ENCODE results near the gene RAB6B.

Gene RAB6B

DNA sequence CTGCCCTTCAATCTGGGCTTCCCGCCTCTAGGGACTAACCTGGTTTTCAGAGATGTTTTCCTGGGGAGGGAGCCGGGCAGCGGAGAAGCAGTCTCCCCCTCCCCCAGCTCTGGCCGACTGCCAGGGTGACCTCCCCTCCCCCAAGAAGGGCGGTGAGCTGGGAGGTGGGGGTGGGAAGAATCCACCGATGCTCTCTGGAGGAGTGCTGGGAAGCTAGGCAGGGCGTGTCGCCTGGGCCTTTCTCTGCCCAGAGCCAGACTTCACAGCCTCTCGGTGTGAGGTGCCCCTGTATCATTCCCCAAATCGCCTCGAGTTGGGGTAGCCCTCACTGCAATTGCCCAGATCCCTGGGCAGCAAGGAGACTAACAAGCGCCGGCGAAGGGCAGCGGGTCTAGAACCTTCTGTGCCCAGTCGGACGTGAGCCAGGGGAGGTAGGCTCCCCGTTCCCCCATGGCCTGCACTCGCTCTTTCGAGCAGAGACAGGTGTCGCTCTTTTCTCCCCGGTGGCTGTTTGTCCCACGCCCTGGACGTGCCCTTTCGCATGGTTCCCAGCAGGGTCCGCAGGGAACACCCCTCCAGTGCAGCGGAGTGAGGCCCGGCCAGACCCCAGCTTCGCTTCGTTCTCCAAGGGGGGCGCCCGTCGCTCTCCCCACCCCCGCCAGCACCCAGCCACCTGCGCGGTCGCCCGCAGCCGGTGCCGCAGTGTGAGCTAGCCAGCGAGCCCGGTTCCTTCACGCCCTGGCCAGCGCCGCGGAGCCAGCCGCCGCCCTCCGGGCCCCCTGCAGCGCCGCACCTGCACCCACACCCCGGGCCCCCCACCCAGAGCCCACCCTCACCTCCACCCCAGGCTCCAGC is 1.1 kb downstream of the RAB6B start:
- DNase-seq = no peak

DNA sequence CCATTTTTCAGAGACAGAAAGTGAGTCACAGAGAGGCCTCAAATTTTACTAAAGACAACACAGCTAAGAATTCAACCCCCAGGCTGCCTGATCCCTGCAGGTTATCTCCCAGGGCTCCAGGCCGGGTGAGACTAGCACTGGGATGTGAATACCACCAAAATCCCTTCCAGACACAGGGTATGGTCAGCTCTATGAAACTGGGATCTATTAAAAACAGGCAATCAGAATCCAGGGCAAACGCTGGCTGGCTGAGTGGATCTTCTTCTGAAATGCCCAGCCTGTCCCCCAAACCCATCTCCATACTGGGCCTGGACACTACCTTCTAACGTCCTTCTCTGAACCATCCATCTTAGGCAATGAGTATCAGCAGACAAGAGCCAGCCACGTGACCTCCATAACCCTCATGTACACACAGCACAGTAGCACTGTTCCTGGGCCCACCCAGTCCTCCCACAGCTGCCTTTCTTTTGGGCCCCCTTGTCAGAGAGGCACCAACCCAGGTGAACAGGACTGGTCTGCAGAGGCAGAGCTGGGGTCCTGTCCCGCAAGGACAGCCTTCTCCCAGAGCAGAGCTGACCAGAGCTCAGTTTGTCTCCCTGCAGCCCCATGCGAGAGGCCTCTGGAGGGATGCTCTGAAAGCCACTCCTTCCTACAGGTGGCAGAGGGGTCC is 1.9 kb downstream of the RAB6B start:
- no peak for DNase-seq

DNA sequence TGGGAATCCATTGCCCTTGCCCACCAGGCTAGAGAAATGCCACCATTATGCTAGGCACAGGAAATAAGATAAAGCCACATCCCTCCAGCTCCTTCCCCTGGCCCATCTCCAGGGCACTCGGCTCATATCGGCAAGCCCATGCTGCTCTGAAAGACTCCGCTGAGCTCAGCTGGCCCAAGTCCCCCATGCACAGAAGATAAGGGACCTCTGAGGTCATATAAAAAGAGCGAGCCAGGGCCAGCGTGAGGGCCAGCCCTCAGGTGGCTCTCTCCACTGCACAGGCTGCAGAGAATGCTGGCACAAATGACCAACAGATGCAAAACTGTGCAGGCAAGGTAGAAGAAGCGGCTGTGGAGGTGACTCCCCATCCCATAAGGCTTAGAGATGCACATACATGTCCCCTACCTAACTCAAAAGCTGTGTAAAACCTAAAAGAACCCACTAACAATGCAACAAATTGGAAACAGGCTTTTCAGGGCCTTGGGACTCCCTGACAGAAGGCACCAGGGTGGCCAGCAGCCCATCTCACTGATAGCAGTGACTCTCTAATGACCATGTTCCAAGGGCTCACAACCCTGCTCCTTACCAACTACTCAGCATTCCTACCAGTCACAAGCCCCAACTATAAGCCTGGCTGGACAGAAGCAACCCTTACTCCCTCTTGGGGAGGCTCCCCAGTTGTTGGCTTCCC is 3.0 kb downstream of the RAB6B start:
- DNase-seq = no peak

DNA sequence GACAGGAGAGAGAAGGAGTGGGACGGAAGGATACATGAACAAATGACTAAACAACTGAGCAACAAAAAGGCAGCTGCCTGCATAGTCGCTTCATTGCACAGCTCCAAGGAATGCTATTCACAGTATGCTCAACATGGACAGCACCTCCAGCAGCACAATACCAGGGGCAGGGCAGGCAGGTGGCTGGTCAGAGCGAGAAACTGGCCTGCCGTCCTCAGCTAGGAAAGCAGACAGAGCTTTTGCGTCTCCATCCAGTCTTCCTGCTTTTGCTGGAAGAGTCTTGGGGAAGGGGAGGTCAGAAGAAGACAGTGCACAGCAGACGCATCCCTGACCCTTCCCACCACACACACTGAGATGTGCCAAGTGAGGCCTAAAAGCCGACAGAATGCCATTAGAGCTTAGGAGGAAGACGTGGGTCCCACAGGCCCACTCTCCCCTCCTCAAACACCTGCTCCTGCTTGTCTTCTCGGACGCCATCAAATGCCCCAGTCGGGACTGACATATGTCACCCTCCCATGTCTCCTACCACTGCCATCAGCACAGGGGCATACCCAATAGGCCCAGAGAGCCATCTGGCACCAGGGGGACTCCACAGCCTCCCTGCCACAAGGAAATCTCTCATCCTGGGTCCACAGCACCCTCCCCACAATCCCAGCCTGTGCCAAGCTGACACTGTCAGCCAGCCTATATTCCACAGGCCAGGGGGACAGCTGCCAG is 3.9 kb downstream of the RAB6B start:
- DNase-seq = no peak

DNA sequence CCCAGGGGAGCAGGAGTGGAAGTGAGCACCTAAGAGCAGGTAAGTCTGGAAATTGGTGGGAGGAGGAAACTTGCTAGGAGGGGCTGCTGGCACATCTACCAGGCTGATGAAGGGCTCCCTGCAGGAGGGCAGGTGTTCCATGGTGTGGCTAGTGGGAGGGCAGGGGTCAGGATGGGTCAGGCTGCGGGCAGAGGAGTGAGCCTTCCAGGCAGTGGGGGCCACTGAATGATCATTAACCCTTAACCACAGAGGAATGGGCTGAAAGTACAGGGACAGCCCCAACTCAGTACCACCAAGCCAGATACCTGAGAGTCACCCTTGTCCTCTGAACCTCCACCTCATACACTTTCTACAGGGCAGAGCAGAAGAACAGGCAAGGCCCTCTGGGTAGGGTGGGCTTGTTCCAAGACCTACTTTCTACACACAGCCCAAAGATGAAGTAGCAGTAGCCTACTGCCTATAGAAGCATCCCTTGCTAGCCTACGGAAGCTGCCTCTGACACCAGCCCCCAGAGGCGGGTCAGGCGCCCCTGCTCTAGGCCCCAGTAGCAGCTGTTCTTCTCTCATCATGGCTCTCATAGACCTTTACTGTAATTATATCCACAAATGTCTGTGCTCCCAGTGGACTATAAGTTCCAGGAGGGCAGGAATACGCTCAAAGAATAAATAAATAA is 4.6 kb downstream of the RAB6B start:
- no peak for DNase-seq

DNA sequence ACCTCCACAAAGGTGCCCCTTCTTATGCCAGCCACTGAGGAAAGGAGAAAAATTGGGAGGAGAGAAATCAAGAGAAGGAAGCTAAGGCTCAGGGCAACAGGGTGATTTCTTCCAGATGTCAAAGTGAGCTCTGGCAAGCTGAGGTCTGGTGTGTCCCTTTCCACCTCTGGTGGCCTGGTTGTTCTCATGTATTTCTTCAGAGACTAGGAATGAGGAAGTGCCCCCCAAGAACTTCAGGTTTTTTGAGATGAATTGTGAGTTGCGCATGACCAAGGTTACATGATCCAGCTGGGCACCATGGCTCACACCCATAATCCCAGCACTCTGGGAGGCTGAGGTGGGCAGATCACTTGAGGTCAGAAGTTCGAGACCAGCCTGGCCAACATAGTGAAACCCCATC is 5.6 kb downstream of the RAB6B start:
- no peak for DNase-seq

DNA sequence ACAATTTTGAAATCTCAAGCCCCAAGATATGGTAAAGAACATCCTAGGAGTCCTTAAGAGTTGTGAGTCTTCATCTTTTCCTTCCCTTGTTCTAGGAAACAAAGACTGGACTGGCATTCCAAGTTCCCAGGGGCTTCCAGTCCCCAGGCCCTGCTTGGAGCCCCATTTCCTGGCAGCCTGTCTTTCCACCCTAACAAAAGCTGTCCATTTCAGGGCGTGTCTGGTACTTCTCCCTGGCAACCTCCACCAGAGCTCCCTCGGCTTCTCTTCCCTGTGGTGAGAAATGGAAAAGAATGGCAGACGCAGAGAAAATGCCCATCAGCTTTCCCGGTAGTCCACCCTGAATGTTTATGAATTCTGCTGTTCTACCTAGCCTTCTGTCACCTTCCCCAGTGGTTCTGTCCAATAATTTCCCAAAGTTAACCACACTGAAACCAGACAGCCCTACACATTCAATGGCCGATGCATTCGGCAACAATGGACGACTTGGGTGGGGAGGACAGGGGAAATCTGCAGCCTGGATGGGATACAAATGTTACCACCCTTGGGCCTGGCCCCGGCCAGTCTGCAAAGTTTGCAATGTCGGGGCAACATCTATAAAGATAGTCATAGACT is 6.8 kb downstream of the RAB6B start:
- DNase-seq = no peak

DNA sequence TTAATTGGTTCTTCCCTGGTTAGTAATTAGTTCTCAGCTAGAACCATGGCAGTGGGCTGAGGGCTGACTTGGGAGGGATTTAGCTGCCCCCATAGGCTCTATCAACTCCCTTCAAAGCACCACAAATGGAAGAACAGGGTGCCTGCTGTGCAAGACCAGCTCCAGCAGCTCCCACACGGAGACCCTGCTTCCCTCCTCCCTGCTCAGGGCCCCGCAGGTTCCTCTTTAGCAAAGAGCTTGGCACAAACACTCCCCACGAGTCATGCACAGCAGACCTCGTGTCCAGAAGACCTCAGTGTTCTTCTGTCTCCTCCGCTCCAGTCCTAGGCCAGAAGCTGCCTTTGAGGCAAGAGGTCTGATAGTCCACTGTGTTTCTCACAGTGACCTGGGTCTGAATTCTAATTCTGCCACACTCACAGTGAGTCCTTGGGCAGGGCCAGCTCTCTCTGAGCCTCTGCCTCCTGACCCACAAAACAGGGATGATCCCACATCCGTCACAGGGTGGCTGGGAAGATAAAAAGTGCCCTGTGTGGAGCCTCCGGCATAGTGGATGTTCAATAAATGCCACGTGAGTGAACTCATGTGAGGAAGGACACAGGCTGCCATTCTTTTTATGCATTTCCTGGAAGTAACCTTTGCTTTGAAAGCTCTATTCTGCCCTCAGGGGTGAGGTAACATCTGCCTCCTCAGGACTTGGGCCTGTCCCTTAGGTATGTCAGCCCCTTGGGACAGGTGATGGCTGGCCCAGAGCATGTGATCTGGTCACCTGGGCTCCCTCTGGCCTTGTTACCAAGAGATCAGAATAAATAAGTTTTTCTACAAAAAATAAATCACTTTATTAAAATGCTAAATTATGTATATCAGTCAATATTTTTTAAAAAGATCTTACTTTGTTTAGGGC is 7.6 kb downstream of the RAB6B start:
- no peak for DNase-seq

DNA sequence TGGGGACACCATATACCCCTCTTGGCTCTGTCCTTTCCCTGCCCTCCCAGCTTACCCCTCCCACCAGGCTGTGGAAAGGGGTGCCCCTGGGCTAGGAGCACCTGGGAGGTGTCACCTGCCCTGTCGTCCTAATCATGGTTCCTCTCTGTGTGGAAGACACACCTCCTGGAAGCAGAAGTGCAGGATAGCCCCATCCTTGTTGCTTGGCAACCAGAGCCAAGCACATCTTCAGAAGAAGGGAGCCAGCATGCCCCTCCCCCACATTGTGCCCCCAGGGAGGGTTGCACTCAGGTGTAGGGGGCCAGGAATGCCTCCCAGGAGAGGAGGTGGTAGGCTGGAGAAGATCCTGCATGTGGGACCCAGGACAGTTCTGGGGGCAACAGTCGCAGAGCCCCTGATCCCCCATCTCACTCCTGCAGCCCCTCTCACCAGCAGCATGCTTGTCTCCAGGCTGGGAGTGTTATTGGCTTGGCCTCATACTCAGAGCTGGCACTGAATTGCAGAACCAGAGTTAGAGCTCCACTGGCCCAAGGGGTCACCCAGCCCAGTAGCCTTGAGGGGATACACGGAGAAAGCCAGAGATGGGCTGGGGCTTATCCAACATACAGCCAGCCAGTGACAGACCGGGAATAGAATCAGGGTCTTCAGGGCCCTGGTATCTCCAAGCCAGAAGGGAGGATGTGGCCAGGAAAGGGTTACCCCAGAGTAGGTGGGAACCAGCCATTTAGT is 8.4 kb downstream of the RAB6B start:
- no peak for DNase-seq

DNA sequence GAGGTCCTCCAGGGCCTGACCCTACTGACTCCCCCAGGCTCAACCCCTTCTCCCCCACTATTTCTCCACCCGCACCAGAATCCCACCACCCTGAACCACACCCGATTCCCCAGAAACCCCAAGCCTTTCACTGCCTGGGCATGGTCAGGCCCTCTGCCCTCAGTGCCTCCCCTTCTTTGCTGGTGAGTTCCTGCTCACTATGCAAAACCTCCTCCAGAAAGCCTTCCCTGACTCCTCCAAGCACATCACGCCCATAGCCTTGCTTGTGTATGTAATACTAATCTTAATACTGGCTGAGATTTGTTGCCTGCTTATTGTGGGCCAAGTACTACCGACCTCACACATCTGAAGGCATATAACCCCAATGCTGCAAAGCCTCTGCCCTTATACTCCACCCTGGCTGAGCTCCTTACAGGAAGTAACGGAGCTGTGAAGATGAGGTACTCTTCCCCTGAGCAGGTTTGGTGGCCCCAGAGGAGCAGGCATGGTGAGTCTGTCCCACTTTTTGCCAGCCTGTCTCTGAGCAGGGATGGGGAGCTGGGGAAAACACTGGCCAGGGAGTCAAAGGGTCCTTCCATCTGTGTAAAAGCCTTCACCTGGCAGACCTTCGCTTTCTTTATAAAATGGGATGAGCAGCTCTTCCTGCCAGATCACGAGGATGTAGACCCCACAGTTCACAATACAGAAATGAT is 9.5 kb downstream of the RAB6B start:
- DNase-seq = no peak

DNA sequence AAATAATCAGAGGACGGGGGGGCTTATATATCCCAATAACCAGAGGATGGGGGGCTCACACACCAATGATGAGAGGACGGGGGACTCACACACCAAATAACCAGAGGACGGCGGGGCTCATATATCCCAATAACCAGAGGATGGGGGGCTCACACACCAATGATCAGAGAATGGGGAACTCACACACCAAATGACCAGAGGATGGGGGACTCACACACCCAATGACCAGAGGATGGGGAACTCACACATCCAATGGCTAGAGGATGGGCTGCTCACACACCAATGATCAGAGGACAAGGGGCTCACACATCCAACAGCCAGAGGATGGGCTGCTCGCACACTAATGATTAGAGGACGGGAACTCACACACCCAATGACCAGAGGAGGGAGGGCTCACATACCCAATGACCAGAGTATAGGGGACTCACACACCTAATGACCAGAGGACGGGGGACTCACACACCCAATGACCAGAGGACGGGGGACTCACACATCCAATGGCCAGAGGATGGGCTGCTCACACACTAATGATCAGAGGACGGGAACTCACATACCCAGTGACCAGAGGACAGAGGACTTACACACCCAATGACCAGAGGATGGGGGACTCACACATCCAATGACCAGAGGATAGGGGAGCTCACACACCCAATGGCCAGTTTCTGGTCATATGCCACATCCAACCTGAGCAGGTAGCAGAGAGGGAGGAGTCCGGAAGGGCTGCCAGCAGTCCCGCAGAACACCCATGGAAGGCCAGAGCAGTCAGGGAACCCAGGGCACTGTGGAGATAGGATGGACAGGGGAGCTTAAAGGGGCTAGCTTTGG is 10.6 kb downstream of the RAB6B start:
- DNase-seq = no peak

DNA sequence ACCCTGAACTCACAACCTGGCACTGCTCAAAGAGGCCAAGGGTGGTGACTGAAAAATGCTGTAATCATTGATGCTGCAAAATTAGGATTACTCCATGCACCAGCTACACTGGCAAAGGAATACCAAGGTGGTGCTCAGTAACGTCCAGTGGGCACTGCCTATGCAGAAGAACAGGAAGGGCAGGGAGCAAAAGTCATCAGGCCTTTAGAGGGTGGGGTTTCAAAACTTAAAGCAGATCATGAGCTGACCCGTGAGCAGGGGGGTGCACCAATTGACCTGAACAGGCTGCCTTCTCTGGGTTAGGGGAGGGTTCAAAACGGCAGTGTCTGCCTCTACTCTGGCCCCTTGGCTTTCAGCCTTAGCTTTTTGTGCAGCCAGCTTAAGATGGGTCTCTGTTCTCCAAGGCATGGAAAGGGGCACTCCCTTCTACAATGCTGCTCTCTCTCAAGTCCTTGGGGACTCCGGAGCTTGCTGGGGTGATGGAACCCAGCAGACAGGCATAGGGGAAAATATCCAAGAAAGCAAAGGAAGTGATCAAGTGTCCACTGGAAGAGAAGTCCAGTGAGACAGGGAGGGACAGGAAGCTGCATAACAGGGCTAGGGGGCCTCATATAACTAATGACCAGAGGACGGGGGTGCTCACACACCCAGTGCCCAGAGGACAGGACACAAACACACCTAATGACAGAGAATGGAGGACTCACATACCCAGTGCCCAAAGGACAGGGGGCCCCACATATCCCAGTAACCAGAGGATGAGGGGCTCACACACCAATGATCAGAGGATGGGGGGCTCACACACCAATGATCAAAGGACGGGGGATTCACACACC is 11.4 kb downstream of the RAB6B start:
- DNase-seq = no peak

DNA sequence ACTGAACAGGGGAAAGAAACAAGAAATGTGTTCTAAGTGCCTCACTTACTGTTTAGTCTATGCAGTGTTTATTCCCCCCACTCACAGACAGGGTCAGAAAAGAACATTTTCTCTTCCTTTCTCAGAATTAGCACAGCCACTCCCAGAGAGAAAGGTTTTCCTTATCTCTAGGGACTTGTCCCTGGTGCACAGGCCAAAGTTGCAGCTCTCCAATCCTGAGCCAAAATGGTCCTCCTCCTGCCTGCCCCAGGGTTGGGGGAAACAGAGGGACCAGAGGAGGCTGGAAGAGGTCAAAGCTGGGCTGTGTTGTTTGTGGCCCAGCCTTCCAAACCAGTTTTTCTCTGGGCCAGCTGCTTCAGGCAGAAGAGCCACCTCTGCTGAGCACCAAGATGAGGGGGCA is 12.0 kb downstream of the RAB6B start:
- DNase-seq = no peak

DNA sequence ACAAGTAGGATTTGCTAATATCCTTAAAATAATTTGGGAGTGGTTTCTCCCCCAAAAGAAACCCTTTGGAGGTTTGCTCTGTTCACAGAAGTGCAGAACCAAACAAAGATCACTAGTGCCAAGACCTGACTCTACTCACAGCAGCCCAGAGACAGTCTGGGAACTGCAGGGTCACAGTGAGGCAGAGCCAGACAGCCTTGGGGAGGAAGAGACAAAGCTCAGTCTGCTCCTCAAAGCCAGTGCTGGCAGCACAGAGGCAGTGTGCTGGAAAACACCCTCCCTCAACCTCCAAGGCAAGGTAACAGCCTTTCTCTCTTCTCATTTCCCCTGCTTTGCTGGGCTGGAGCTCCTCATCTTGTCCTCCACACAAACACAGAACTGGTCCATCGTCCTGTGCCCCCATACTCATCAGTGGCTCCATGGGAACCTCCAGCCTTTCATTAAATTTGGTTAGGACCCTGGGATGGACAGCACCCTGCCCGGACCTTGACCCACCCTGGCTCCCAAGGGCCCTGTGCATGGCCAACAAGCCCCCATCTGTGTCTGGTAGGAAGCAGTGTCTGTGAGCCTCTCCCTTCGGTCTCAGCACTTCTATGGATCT is 12.6 kb downstream of the RAB6B start:
- no peak for DNase-seq

DNA sequence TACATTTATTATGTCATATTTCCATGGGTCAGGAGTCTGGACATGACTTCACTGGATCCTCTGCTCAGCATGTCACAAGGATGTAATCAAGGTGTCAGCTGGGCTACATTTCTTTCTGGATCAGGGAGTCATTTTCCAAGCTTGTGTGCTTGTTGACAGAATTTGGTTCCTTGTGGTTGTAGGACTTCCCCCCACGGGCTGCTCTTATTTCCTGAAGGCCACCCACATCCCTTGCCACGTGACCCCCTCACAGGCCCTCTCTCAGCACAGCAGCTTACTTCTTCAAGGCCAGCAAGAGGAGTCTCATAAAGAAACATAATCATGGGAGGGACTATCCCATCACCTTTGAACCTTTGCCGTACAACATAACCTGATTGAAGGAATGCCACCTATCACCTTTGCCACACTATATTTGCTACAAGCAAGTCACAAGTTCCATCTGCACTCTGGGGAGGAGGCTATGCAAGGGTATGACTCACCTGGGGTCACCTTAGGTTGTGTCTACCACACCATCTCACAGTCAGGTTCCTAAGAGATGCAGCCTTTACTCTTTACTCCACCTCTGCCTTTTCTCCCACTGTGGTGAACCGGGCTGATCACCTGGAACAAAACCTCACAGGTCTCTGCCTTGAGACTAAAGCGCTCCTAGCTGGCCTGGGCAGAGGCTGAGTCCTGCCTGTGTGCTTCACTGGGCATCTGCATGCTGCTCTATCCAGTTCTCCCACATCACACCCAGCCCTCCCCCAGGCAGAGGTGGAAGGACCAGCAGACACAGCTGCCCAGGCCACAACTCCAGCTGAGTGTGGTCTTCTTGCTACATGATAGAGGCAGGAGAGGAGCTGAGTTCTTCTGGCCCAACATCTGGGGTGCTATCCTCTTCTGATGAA is 13.5 kb downstream of the RAB6B start:
- no peak for DNase-seq

DNA sequence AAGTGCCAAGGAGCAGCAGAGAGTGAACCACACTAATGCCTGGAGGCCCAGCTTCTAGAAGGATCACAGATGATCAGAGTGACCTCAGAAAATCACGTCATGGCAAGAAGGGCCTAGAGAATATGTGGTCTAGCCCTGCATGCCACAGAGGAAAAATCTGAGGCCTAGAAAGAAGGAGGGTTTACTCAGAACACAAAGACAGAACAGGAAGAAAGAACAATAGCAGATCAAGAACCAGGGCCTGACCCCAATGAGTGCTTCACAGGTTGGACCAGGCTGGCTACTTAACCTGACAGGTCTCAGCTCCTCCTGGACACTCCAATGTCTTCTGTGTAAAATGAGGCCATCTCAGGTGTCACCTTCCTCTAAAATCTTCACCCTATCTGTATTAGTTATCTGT is 14.2 kb downstream of the RAB6B start:
- DNase-seq = no peak
